Stimulated activated CD8-positive, alpha-beta memory T cell treated with anti-CD3 and anti-CD28 coated beads, Interleukin-4, amount 100 ng/mL, for 4 hours (primary cell): ENCODE results near the gene NKX1-2.

Experiments used
- DNase-seq, 2 donors: peaks; one replicate each; pipeline ENCODE4 v3.0.0-alpha.2; 2020; ENCODE audit warnings: low read depth in 2 of 2, low spot score in 1 of 2

NKX1-2 gene

DNA sequence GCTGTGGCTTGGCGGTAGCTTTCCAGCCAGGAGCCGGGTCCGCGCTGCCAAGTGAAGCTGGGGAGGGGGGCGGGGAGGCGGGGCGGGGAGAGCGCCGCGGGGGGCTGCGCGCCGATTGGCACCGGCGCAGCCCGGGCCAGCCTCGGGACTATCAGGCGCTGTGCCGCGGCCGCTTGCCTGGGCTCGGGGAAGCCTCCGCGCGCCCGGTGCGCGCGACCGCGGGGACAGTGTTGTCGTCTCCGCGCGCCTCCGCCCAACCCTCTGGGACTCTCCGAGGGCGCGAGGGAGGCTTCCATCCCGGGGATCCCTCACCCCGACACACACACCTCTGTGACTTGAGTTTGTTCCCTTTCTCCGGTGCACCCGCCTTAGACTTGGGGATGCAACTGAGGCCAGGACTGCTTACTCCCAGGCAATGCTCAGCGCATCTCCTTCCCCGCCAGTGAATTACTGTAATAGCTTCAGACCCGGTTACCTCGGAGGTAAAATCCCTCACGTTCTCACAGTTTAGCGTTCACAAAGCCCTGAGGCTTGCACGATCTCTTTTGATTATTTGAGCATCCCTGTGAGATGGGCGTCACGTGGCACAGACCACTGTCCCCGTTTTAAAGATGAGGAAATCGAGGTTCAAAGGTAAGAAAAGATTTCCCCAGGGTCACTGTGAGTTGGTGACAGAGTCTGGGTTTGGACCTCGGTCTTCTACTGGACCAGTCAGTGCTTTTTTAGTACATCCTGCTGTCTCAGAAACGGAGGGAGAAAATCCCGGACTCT is at the start of gene NKX1-2:
Gene NKX1-2, minus strand, starts transcription at position 24 of the 771 bp plus-strand sequence. CDS start 92 bp downstream, outside the sequence.
- DNase-seq = no peak

DNA sequence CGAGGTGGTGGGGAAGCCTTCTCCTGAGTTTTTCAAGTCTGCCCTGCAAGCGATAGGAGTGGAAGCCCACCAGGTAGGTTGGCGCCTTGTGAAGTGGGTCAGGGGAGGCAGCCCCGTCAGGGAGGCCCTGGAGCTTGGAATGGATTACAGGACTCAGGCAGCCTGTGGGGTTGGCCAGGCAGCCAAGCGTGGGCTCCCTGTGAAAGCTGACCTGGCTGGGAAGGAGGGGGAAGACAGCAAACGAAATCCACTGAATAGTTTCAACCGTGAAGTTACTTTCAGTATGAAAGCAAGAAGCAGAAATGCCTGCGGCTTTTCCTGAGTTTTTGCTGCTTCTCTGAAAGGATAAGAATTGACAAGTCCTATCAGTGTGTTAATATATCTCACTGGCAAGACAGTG is 48.2 kb upstream of the NKX1-2 start:
- no peak for DNase-seq

GRCh38 chr10:124497196-124497881 is 47.5 kb upstream of the NKX1-2 start:
- DNase-seq = no peak

- DNase-seq = no peak
Measured at GRCh38 chr10:124496620-124497019, 46.8 kb upstream of the NKX1-2 start.

DNA sequence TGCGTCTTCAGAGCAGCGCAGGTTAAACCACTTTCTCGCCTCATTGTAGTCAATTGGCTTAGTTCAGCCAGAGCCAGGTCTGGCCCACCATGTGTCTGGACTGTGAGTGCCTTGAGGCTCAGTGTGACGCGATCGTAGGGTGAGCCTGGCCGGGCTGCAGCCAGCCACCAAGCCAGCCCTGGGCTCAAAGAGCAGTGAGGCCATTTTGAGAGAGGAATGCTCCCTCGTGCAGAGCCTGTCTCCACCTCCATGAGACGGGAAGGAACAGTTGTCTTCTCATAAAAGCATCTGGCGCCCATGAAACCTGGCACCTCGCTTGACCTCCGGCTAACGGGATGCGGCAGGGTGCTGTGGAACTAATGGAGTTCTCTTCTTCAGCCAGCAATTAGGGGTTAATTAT is 46.3 kb upstream of the NKX1-2 start:
- DNase-seq = no peak

- DNase-seq = no peak
Measured at GRCh38 chr10:124495725-124496124, 45.9 kb upstream of the NKX1-2 start.

DNA sequence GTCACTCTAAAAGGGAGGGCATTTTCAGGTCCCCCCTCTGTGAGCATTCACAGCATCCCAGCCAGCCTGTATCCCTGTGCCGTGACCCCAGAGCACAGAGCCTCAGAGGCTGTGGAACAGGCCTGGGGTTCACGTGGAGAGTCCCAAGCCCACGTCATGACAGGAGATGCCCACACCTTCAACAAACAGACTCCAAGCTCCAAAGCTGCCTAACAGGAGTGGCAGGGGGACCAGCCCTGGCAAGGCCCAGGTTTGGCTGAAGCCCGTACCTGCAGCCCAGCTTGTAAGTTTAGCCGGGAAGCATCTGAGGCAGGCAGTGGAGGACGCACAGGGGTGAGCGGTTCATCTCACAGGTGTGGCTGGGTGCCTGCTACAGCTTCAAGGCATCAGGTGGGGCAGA is 45.3 kb upstream of the NKX1-2 start:
- no peak for DNase-seq

DNA sequence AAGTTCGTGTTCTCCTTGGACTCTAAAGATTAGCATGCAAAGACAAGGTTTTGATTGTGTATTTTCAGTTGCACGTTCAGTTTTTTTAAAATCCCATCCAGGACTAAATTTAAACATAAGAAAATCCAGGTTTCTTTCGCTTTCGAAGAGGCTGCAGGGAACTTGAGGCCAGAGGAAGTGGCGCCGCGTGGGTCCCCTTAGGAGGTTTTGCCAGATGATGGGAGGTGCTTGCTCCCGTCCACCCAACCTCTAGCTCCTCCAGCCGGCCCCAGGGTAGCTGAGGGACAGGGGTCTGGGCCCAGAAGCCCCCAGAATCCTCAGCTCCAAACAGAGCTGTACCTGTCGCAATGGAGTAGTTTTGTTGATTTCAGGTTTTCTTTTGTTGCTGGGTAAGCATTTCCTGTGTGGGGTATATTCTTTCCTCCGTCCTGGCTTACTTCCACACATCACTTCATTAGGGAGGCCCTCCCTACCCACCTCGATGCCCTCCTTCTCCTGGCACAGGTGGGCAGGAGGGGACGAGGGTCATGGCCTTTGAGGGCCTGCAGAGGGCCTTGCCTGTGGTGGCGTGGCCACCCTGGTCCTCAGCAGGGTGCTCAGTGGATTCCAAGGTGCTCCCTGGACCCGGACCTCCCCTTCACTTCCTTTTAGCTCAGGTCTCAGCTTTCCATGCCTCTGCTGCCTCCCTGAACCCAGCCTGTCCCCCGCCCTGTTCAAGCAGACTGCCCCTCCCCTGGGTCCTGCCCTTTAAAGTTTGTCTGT is 44.4 kb upstream of the NKX1-2 start:
- no peak for DNase-seq

DNA sequence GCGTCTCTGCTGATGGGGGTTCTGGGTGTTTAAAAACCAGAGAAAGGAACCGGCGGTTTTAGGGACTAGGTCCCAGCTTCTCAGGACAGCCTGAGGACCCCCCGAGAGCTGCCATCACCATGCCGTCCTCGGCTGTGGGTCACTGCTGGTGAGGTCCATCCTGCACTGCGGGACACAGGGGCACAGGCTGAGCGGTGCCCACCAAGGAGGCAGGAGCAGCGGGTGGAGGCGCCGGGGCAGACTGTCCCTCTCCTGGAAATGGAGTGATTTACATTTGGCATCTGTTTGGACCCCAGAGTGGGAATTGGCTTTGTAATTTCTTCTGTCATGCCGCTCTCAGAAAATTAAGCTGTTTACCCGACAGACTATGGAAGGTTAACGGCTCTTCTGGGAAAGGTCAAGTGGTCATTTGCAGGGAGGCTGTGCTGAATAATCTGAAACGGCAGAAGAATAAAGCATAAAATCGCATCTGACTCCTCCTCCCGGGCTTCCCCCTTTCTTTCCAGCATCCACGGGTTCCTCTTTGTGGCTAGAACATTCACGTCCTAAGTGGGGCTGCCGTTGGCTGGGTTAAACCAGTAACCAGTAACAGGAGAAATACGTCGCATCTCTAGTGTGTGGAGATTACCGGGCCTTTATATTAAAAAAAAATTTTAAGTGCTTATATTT is 43.5 kb upstream of the NKX1-2 start:
- DNase-seq = no peak

GRCh38 chr10:124492266-124492665 is 42.4 kb upstream of the NKX1-2 start:
- no peak for DNase-seq

GRCh38 chr10:124491105-124491504 is 41.3 kb upstream of the NKX1-2 start:
- DNase-seq = no peak

DNA sequence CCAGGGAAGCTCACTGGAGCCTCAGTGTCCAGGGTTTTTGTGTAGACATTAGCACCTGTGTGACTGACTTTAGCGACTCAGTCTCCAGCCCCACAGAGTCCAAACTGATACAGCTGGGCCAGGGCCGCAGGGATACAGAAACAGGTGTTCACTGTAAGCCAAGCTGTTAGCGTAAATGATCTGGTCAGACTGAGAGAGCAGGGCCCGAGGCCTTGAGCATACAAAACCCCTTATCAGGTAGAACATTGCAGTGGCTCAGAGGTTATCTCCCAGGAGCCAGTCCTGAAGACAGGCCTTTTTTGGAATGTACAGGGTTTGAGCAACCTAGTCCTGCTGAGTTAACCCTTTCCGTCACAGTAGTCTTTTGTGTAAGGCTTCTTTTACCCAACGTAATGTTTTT is 36.8 kb upstream of the NKX1-2 start:
- no peak for DNase-seq

- DNase-seq = no peak
Measured at GRCh38 chr10:124484661-124485060, 34.8 kb upstream of the NKX1-2 start.

GRCh38 chr10:124484031-124484430 is 34.2 kb upstream of the NKX1-2 start:
- no peak for DNase-seq

DNA sequence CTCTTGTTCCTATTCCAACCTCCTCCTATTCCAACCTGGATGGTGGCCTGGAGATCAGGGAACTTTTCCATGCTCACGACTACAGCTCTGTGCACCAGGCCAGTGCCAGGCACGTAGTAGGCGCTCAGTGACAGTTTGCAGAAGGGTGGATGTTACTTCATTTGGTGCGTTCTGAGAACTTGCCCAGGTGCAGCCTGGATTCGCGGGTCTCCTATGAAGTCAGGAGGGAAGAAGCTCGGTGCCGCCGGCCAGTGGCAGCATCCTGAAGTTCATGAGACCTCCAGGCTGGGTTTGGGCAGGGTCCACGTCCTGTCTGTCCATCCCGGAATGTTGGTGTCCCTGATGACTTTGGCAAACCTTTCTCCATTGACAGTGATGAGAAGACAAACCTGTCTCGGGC is 33.0 kb upstream of the NKX1-2 start:
- no peak for DNase-seq

DNA sequence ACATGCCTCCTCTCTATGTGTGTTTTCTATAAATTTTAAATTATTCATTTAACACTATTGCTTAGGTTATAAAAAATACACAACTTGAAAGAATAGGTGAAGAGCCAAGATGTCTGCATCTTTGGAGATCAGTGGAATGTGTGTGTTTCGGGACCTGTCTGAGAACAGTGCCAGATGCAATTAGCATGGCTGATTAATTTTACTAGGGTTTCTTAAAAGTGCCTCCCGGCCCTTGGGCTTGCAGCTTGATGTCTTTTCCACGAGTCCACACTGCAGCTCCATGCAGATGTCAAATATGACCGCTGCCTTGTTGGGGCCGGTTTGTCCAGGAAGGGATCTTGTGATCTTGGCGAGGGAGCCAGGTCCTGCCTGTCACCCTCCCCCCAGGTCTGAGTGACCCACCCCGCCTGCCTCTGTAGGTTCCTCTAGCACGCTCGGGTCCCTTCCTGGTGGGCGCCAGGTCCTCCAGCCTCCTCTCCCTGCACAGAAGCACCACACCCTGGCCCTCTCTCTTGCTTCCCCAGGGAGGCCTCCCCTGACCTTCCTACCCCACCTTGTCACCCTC is 32.5 kb upstream of the NKX1-2 start:
- DNase-seq = no peak

GRCh38 chr10:124481717-124482116 is 31.9 kb upstream of the NKX1-2 start:
- no peak for DNase-seq

DNA sequence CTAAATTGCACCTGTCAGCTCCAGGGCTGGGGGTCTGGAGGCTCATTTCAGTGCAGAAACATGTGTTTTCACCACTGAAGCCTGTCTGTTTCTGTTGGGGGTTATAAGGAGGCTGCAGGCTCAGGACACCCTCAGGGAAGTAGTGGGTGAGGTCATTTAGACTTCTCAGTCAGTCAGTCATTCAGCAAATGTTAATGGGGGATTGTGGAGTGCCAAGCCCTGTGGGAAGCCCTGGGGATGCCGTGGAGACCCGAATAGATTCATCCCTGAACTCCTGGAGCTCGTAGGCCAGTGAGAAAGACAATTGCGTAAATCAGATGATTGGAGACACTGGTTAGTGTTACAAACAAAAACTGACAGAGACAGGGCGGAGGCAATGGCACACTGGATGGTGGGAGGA is 31.0 kb upstream of the NKX1-2 start:
- DNase-seq = no peak

GRCh38 chr10:124478515-124478914 is 28.7 kb upstream of the NKX1-2 start:
- DNase-seq = no peak

DNA sequence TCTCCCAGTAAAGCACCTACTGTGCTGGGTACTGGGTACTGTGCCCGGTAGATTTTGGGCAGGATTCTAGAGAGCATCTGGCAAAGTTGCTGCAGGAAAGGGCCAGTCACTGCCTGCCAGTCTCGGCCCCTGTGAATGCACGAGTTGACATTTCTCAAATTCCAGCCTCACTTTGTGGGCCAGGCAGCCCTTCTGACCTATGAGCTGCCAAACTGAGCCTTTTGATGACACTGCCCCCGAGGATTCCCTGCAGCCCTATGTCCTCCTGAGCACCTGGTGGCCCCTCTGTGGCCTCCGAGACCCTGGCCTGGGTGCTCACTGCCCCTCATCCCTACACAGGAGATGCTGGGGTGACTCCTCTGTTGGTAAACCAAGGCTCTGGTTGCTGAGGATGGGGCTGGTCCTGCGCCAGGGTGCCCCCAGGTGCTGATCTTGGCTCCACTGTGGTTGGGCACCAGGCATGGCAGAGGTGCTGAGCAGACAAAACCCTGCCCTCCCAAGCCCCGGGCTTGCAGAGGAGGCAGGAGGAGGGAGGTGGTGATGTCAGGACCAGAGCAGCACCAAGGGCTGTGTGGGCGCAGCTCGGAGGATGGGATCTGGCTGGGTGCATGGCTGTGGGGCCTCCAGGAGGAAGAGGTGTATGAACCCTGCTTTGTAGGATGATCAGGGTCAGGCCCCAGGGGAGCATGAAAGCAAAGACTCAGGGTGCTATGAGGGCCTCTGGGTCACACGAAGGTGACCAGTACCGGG is 28.0 kb upstream of the NKX1-2 start:
- DNase-seq = no peak
